Kidney epithelial cell (primary cell): ENCODE results near the gene GET4. TPM values are rescaled to one million over a fixed set of nuclear protein-coding genes. Genes with fewer than 3 reads are reported as not detected.
"Not testable (repeated sequence)": the region's sequence is repeated elsewhere in the genome, so short reads cannot be mapped to it uniquely, and the experiment has no call there.

Source experiments
- DNase-seq: peaks from one replicate; pipeline ENCODE4 v3.0.0-alpha.2; 2010; ENCODE audit warnings: low read depth
- H3K27me3 ChIP-seq: 2 replicates; pipeline ENCODE4 v1.6.0; 2011; ENCODE audit warnings: low read length; ENCODE audit not compliant: control insufficient read depth, insufficient read depth
- H3K36me3 ChIP-seq: 2 replicates; pipeline ENCODE4 v1.5.1; 2011; ENCODE audit warnings: low read length; ENCODE audit not compliant: control insufficient read depth, insufficient read depth
- H3K4me3 ChIP-seq: 2 replicates; pipeline ENCODE4 v1.5.1; 2011; ENCODE audit warnings: low read depth, mild to moderate bottlenecking, control low read depth, low read length
- total RNA-seq: library from RNA; depleted of rRNA; stranded (reverse); fragments of >200 nt; gene quantifications from 2 replicates; pipeline ENCODE4 v1.2.3, GENCODE V29; 2015
- TF ChIP-seq, protein P1 (sequence below): IDR thresholded peaks from 2 replicates; pipeline ENCODE4 v1.5.1; 2011; ENCODE audit warnings: mild to moderate bottlenecking, moderate library complexity, low read length, control low read depth, inconsistent platforms; ENCODE audit not compliant: insufficient read depth, poor library complexity, severe bottlenecking

The GET4 gene
- total RNA-seq, 1 donor from 2014 or later, result 63.1 TPM

DNA sequence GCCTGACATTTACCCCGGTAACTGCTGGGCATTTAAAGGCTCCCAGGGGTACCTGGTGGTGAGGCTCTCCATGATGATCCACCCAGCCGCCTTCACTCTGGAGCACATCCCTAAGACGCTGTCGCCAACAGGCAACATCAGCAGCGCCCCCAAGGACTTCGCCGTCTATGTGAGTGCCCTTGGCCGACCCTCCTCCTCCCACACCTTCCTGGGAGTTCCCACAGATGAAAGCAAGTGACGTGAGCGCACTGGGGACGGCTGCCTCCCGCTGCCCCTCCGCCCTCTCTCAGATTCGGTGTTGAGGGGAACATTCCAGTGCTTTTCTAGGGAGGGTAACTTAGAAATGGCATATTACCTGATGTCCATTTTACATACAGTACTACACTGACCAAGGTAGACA is 7.0 kb upstream of the GET4 start:
- H3K36me3 ChIP-seq, result peaks cover 6% of the 10 kb centered on the region
- TF ChIP-seq, protein P1, sequence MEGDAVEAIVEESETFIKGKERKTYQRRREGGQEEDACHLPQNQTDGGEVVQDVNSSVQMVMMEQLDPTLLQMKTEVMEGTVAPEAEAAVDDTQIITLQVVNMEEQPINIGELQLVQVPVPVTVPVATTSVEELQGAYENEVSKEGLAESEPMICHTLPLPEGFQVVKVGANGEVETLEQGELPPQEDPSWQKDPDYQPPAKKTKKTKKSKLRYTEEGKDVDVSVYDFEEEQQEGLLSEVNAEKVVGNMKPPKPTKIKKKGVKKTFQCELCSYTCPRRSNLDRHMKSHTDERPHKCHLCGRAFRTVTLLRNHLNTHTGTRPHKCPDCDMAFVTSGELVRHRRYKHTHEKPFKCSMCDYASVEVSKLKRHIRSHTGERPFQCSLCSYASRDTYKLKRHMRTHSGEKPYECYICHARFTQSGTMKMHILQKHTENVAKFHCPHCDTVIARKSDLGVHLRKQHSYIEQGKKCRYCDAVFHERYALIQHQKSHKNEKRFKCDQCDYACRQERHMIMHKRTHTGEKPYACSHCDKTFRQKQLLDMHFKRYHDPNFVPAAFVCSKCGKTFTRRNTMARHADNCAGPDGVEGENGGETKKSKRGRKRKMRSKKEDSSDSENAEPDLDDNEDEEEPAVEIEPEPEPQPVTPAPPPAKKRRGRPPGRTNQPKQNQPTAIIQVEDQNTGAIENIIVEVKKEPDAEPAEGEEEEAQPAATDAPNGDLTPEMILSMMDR, result no peak
- DNase-seq, result no peak

DNA sequence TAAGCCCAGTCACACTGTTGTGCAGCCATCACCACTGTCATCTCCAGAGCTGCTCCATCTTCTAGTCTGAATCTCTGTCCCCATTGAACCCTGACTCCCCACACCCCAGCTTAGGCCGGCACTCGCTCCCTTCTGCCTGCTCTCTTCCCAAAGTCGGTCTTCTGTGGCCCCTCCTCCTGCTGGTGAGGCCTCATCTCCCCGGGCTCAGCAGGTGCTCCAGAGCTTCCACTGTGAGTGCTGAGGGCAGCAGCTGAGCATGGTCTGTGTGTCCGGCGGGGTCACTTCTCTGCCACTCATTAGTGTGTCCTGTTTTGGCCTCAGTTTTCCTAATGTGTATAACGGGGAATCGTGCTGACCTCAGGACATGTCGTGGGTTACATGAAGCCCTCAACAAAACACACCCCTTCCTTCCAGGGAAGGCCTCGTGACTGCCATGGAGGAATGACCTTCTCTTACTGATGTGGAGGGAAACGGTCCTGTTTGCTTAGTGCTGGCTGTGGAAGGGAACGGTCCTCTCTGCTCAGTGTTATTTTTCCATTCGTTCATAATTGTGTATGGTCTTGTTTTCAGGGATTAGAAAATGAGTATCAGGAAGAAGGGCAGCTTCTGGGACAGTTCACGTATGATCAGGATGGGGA is 4.3 kb upstream of the GET4 start:
- TF ChIP-seq, protein P1, result no peak
- Histone ChIP-seq H3K36me3 (peaks cover 6% of the 10 kb centered on the region), H3K4me3 (no peak overlapping the region), H3K27me3 (no peaks in the 10 kb centered on the region)
- no peak for DNase-seq

More for the DNA sequence above, 7.0 kb upstream of the GET4 start:
- H3K27me3 ChIP-seq, result no peaks in the 10 kb centered on the region
- no peak overlapping the region for H3K4me3 ChIP-seq

DNA sequence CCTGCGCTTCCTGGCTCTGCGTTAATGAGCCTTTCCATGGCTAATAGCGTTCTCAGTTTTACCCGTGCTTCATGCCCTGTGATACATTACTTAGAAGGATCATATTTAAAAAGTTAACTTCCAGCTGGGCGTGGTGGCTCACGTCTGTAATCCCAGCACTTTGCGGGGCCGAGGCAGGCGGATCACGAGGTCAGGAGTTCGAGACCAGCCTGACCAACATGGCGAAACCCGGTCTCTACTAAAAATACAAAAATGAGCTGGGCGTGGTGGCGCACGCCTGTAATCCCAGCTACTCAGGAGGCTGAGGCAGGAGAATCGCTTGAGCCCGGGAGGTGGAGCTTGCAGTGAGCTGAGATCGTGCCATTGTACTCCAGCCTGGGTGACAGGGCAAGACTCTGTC is 3.7 kb upstream of the GET4 start:
- H3K27me3 ChIP-seq, result not testable (repeated sequence)

DNA sequence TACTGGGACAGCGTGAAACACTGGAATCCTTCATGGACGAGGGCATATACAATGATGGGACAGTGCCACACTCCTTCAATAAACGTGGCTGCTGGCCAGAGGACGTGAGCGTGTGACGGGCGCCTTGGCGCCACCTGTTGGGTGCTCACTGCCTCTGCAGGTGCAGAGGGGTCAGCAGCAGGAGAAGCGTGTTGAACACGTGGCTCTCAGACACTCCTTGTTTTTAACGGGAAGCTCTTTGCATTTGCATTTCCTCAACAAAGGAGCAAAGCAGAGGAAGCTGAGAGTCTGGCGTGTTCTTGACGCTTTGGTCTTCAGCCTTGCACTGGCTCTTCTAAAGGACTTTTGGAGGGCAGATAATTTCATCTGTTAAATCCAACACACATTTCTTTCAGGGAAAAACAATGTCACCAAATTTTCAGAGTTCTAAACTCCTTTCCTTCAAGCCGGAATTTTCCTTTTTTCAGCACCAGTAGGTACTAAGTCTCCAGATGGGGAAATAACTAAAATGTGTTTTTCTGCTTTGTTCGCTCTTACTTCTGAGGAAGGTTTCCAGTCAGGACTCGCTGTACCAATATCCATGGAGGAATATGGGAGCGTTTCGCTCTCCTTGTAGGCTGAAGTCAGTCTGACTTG is 2.9 kb upstream of the GET4 start:
- Histone ChIP-seq H3K36me3 (peaks cover 2% of the 10 kb centered on the region), H3K27me3 (no peaks in the 10 kb centered on the region), H3K4me3 (no peak overlapping the region)
- DNase-seq, result peak; percentile 38
- TF ChIP-seq, protein P1, result peak; percentile 97

More for the DNA sequence above, 3.7 kb upstream of the GET4 start:
- H3K36me3 ChIP-seq, H3K4me3 ChIP-seq, DNase-seq: not testable (repeated sequence)

DNA sequence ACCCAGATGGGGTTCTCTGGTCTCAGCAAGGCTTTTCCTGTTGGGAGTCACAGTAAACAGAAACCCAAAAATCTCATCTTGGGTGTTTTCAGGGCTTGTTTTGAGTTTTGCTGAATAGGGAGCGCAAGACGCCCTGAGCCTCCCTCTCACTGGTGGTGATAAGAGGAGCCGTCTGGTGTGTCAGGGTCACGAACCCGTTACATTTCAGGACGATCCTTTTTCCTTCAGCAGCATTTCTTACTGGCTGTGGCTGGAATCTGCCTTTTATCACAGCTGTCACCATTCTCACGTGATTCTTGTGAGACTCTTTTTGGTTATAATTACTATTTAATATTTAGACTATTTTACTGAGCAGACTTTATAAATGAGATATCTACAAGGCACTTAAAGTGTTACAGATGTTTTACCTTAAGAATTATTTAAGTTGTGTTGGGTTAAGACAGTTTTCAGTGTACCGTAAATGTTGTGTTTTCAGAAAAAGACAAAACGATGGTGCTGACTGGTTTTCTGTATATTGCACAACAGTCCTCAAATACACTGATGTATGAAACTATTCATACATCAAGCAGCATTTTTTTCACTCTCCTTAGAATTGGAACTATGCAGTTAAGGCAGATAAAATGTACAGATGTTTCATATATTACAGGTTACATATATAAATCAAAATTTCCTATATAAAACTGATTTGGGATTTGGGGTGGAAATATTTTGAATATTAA is 2.2 kb upstream of the GET4 start:
- DNase-seq, result no peak

DNA sequence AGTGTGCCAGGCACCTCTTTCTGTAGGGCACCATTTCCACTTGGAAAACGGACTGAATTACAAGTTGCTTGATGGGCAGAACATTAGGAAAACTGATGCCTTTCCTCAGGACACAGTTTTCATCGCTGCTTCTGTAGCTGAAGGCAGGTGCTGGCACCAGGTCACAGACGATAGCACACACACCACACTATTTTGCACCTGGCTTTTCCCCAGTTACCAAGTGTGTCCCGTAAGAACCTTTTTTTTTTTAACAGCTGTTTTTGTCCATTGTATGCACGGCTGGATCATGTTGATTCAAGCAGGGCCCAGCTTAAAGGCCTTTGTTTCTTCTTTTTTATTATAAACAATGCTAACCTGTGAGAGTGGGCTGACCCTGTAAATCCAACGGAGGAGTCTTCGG is 1.3 kb upstream of the GET4 start:
- no peak overlapping the region for H3K4me3 ChIP-seq
- H3K36me3 ChIP-seq, result peaks cover 2% of the 10 kb centered on the region
- TF ChIP-seq, protein P1, result no peak
- no peak for DNase-seq
- H3K27me3 ChIP-seq, result no peaks in the 10 kb centered on the region

More for the DNA sequence above, 2.2 kb upstream of the GET4 start:
- TF ChIP-seq, protein P1, result no peak
- no peak overlapping the region for H3K4me3 ChIP-seq
- H3K36me3 ChIP-seq, result peaks cover 2% of the 10 kb centered on the region
- H3K27me3 ChIP-seq, result no peaks in the 10 kb centered on the region
